OCI-LY7 (cell line): ENCODE results near the gene TRIM52.

ENCODE experiments used
- EZH2phosphoT487 ChIP-seq: fragments of 200-600 bp; sonication (generic); IDR thresholded peaks from 2 replicates; pipeline ENCODE4 v1.6.1; 2018; ENCODE audit warnings: low read depth, borderline replicate concordance, mild to moderate bottlenecking, mixed run types, antibody characterized with exemption, low read length, moderate library complexity, mixed read lengths
- TF ChIP-seq, protein P1 (sequence below): fragments of 200-600 bp; sonication (generic); conservative IDR thresholded peaks from 2 replicates; pipeline ENCODE4 v1.5.1; 2014; ENCODE audit warnings: mild to moderate bottlenecking, antibody characterized with exemption, low read length, moderate library complexity, mixed read lengths

GRCh38 chr5:181223729-181224389 is 37.1 kb downstream of the TRIM52 start:
- TF ChIP-seq, protein P1, sequence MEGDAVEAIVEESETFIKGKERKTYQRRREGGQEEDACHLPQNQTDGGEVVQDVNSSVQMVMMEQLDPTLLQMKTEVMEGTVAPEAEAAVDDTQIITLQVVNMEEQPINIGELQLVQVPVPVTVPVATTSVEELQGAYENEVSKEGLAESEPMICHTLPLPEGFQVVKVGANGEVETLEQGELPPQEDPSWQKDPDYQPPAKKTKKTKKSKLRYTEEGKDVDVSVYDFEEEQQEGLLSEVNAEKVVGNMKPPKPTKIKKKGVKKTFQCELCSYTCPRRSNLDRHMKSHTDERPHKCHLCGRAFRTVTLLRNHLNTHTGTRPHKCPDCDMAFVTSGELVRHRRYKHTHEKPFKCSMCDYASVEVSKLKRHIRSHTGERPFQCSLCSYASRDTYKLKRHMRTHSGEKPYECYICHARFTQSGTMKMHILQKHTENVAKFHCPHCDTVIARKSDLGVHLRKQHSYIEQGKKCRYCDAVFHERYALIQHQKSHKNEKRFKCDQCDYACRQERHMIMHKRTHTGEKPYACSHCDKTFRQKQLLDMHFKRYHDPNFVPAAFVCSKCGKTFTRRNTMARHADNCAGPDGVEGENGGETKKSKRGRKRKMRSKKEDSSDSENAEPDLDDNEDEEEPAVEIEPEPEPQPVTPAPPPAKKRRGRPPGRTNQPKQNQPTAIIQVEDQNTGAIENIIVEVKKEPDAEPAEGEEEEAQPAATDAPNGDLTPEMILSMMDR: no peak
- no peak for TF ChIP-seq EZH2phosphoT487
